ENCODE results near the gene DNASE1L2.

The DNASE1L2 gene

GRCh38 chr16:2282866-2283555 lies 46.8 kb downstream of the DNASE1L2 start:
- Mint-ChIP-seq H3K4me3 (no peak overlapping the region), H3K27me3 (peaks cover 0 to 11% of the 10 kb centered on the region in 2 donors), H3K36me3 (peaks cover 0 to 7% of the 10 kb centered on the region in 2 donors), H3K4me1 (no peaks in the 10 kb centered on the region), H3K27ac (no peak overlapping the region), H3K9me3 (no peaks in the 10 kb centered on the region)
- no peak for DNase-seq
- no peak for ATAC-seq (replicated peaks)

- H3K36me3 Mint-ChIP-seq = peaks cover 0 to 7% of the 10 kb centered on the region in 2 donors
- H3K27ac Mint-ChIP-seq = no peak overlapping the region
- no peaks in the 10 kb centered on the region for H3K9me3 Mint-ChIP-seq
- H3K4me1 Mint-ChIP-seq = no peaks in the 10 kb centered on the region
- peaks cover 0 to 11% of the 10 kb centered on the region in 2 donors for H3K27me3 Mint-ChIP-seq
- ATAC-seq (replicated peaks) = no peak
- H3K4me3 Mint-ChIP-seq = no peak overlapping the region
- DNase-seq = no peak
These were observed 47.9 kb downstream of the DNASE1L2 start for GRCh38 chr16:2284001-2284770.

GRCh38 chr16:2284797-2285576 lies 48.7 kb downstream of the DNASE1L2 start:
- ATAC-seq (replicated peaks) (no peak), DNase-seq (no peak)
- H3K27me3 Mint-ChIP-seq = peaks cover 0 to 11% of the 10 kb centered on the region in 2 donors
- H3K27ac Mint-ChIP-seq = no peak overlapping the region
- no peak overlapping the region for H3K4me3 Mint-ChIP-seq
- no peaks in the 10 kb centered on the region for H3K4me1 Mint-ChIP-seq
- H3K36me3 Mint-ChIP-seq = peaks cover 0 to 7% of the 10 kb centered on the region in 2 donors
- no peaks in the 10 kb centered on the region for H3K9me3 Mint-ChIP-seq

GRCh38 chr16:2285731-2286191 lies 49.5 kb downstream of the DNASE1L2 start:
- Mint-ChIP-seq H3K4me3 (no peak overlapping the region), H3K27me3 (peaks cover 0 to 11% of the 10 kb centered on the region in 2 donors), H3K4me1 (no peaks in the 10 kb centered on the region), H3K36me3 (peaks cover 0 to 10% of the 10 kb centered on the region in 2 donors), H3K9me3 (no peaks in the 10 kb centered on the region), H3K27ac (no peak overlapping the region)
- no peak for DNase-seq
- no peak for ATAC-seq (replicated peaks)

- ATAC-seq (replicated peaks) = no peak
- Mint-ChIP-seq H3K4me3 (no peak overlapping the region), H3K9me3 (no peaks in the 10 kb centered on the region), H3K4me1 (no peaks in the 10 kb centered on the region), H3K27me3 (peaks cover 0 to 11% of the 10 kb centered on the region in 2 donors), H3K36me3 (peaks cover 0 to 10% of the 10 kb centered on the region in 2 donors), H3K27ac (no peak overlapping the region)
- DNase-seq = no peak
These were observed 50.3 kb downstream of the DNASE1L2 start for GRCh38 chr16:2286550-2286949.

GRCh38 chr16:2287916-2288547 lies 51.8 kb downstream of the DNASE1L2 start:
- peak overlapping the region; percentile 69 for H3K27ac Mint-ChIP-seq
- H3K4me1 Mint-ChIP-seq = no peaks in the 10 kb centered on the region
- no peaks in the 10 kb centered on the region for H3K9me3 Mint-ChIP-seq
- H3K4me3 Mint-ChIP-seq = no peak overlapping the region
- ATAC-seq (replicated peaks) (no peak), DNase-seq (no peak)
- peaks cover 0 to 10% of the 10 kb centered on the region in 2 donors for H3K36me3 Mint-ChIP-seq
- peaks cover 0 to 10% of the 10 kb centered on the region in 2 donors for H3K27me3 Mint-ChIP-seq

Data from stimulated activated naive B cell treated with anti-CD40 and anti-IgM and Interleukin-4, amounts not matched to agents 10 μg/mL and 1 μg/mL and 100 μg/mL, for 72 hours (primary cell).